Stomach (tissue), 4 donors: ENCODE measurements around the gene RNF26.

Experiments used
- EP300 ChIP-seq: sonication (generic); formaldehyde crosslinking; IDR thresholded peaks from one replicate; pipeline ENCODE4 v1.6.1; 2017; ENCODE audit warnings: antibody characterized with exemption
- POLR2A ChIP-seq, 4 donors: fragments of 450-650 bp; IDR thresholded peaks; one replicate each; pipeline ENCODE4 v1.6.1; 2016; ENCODE audit warnings: antibody characterized with exemption in 4 of 4, control low read depth in 2 of 4, mild to moderate bottlenecking in 1 of 4, moderate library complexity in 1 of 4
- POLR2AphosphoS5 ChIP-seq, 3 donors: sonication (generic); formaldehyde crosslinking; IDR thresholded peaks; one replicate each; pipeline ENCODE4 v1.6.1; 2016; ENCODE audit warnings: antibody characterized with exemption in 3 of 3
- TF ChIP-seq, protein P1 (sequence below), 7 experiments: fragments of 450-650 bp in 4 of 7; fragments of 200-600 bp in 3 of 7; sonication (generic) in 3 of 7; IDR thresholded peaks; one replicate each; pipeline ENCODE4 v1.5.1; 2016 to 2019; ENCODE audit warnings: antibody characterized with exemption in 7 of 7, control low read depth in 2 of 7, mild to moderate bottlenecking in 1 of 7

DNA sequence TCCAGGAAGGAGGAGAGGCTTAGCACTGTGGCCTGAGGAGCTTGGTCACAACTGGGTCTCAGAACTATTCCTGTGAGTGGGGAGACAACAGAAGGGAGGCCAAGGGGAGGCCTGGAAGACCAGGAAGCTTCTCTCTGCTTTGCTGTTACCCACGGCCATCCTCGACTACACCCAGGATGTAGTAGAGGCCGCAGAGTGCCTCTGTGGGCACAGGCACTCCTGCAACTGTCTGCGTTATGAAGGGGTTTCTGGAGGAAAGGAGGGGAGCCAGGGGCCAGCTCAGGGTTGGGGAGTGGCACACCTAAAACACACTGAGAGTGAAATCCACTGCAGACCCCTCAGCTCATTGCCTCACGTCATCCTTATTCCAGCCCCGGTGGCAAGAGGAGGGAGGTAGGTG, 16.0 kb downstream of the RNF26 start:
- TF ChIP-seq EP300 (no peak), POLR2AphosphoS5 (IDR thresholded peaks at IDR 0.05) (no peak), POLR2A (IDR thresholded peaks at IDR 0.05) (no peak)
- TF ChIP-seq, protein P1, sequence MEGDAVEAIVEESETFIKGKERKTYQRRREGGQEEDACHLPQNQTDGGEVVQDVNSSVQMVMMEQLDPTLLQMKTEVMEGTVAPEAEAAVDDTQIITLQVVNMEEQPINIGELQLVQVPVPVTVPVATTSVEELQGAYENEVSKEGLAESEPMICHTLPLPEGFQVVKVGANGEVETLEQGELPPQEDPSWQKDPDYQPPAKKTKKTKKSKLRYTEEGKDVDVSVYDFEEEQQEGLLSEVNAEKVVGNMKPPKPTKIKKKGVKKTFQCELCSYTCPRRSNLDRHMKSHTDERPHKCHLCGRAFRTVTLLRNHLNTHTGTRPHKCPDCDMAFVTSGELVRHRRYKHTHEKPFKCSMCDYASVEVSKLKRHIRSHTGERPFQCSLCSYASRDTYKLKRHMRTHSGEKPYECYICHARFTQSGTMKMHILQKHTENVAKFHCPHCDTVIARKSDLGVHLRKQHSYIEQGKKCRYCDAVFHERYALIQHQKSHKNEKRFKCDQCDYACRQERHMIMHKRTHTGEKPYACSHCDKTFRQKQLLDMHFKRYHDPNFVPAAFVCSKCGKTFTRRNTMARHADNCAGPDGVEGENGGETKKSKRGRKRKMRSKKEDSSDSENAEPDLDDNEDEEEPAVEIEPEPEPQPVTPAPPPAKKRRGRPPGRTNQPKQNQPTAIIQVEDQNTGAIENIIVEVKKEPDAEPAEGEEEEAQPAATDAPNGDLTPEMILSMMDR (IDR thresholded peaks at IDR 0.05), result no peak
